Activated naive CD4-positive, alpha-beta T cell (primary cell): ENCODE measurements around the gene CAPN6.

Experiments
- DNase-seq, 4 experiments: peaks; one replicate each; lab custom pipeline; 2025; lab: John Stamatoyannopoulos, UW

The CAPN6 gene, protein sequence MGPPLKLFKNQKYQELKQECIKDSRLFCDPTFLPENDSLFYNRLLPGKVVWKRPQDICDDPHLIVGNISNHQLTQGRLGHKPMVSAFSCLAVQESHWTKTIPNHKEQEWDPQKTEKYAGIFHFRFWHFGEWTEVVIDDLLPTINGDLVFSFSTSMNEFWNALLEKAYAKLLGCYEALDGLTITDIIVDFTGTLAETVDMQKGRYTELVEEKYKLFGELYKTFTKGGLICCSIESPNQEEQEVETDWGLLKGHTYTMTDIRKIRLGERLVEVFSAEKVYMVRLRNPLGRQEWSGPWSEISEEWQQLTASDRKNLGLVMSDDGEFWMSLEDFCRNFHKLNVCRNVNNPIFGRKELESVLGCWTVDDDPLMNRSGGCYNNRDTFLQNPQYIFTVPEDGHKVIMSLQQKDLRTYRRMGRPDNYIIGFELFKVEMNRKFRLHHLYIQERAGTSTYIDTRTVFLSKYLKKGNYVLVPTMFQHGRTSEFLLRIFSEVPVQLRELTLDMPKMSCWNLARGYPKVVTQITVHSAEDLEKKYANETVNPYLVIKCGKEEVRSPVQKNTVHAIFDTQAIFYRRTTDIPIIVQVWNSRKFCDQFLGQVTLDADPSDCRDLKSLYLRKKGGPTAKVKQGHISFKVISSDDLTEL

DNA sequence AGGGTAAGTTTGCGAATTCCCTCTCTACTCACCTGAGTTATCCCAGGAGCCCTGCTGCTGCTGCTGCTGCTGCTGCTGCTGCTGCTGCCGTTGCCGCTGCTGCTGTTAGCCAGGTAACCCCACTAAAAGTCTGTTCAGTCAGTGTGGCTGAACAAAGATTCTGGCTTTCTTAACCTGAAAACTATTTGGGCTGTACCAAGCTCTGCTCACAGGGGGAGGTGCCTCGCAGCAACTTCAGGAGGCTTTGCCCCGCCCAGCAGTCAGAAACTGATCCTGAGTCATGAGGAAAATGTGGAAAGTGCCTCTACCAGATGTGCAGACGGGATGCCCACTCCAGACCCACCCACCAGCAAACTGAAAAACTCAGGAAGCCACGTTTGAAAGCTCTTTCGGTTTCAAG lies at the start of gene CAPN6:
Gene CAPN6, minus strand, starts transcription at position 145 of the 400 bp plus-strand sequence. CDS start 6,547 bp downstream, outside the sequence.
- no peak for DNase-seq

GRCh38 chrX:111319451-111319850 lies 49.2 kb upstream of the CAPN6 start:
- no peak for DNase-seq

- no peak for DNase-seq
These were observed 48.6 kb upstream of the CAPN6 start for GRCh38 chrX:111318901-111319300.

DNA sequence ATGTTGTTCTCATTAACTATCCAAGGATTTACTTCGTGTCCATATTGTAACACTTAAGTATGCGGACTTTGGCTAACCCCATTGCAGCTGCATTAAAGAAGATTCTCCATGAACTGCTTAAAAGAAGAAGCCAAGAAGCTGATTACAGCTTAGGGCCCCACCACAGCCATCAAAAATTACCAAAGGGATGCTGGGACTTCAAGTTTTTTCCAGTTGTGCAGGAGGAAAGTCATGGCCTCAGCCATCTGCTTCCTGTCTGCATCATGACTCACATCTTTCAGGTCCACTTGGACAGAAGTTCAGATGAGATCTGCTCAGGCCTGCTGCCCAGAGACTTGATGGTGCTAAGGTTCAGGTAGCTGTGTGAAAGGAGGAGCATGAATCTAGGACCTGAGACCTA lies 38.8 kb upstream of the CAPN6 start:
- DNase-seq = no peak

- DNase-seq = no peak
These were observed 37.8 kb upstream of the CAPN6 start for GRCh38 chrX:111308039-111308438.

GRCh38 chrX:111302284-111302683 lies 32.0 kb upstream of the CAPN6 start:
- no peak for DNase-seq

GRCh38 chrX:111288841-111289240 lies 18.6 kb upstream of the CAPN6 start:
- no peak for DNase-seq

DNA sequence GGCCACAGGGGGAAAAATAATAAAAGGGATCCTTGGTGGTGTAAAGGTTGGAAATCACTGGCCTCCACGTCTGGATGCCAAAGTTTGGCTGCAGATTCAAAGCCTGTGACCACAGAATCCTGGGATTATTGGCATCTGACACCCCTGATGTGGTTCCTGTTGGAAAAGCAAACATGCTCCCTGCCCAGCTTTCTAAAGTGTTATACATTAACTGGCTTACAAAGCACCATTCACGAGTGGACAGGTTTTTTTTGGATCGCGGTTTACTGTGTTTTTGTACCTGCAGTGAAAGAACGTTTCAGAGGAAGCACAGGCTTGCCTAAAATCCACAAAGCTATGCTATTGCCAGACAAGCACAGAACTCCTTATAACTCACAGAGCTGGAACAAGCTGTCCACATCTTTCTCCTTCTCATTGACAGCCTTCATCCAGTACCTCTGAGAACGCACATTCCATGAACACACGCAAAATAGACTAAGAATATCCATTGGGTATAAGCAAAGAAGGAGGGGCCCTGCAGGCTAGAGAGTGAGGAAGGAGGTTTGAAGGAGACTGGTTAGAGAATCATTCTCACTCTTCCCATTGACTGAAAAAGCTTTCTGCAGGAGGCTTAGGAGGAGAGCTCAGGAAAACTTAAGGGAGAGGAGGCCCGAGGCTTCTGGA lies 14.5 kb upstream of the CAPN6 start:
- no peak for DNase-seq

DNA sequence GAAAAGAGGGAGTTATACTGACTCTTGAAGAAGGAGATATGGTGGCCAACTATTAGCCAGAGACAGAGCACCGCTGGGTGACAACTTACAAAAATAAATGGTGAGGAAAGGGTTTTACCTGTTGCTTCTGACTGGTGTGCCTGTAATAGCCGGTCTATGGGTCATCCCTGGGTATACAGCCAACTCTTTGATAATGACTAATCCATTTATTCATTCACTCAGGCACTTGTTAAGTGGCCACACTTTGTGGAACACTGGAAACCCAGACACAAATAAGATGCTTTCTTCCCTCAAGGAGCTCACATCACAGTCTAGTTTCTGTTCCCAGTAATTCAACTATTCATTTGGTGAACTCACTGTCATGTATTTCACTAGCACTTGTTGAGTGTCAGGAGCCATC lies 13.2 kb upstream of the CAPN6 start:
- no peak for DNase-seq

GRCh38 chrX:111282991-111283390 lies 12.7 kb upstream of the CAPN6 start:
- DNase-seq = no peak

GRCh38 chrX:111282139-111282538 lies 11.9 kb upstream of the CAPN6 start:
- DNase-seq = no peak

GRCh38 chrX:111268506-111268905 lies 1.8 kb downstream of the CAPN6 start:
- no peak for DNase-seq

GRCh38 chrX:111265486-111265885 lies 4.8 kb downstream of the CAPN6 start:
- no peak for DNase-seq

DNA sequence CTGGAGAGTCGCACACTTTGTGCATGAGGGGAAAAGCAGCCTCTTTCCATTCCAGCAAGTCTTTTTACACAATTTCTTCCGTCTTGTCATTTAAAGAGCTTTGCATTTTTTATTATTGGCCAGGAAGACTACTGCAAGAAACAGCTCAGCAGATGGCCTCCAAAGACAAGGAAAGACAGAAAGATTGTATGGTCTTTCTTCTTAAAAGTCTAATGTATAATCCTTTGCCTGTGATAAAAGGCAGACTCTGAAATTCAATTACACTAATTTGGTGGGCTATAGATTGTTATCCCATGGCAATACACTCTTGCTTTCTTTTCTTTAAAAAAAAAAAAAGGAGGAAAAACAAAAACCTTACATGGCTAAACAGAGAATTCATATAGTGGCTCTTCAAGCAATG lies 5.9 kb downstream of the CAPN6 start:
- DNase-seq = no peak

DNA sequence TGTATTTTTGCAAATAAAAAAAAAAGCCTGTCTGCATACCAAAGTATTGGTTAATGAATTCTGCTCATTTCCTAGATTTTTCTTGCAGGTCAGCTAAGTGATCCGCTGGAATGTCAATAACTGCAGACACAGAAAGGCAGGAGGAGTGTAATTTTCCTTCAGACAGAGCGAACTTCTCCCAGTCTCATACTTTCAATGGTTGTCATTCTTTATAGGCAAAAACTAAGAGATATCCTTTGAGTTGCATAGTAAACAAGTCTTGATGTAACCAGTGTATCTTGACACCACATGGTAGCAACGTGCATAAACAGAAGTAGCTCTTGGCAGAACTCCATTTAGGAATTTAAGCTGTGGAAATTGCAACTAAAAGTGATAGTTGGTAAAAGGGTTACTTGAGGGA lies 8.2 kb downstream of the CAPN6 start:
- DNase-seq = no peak

DNA sequence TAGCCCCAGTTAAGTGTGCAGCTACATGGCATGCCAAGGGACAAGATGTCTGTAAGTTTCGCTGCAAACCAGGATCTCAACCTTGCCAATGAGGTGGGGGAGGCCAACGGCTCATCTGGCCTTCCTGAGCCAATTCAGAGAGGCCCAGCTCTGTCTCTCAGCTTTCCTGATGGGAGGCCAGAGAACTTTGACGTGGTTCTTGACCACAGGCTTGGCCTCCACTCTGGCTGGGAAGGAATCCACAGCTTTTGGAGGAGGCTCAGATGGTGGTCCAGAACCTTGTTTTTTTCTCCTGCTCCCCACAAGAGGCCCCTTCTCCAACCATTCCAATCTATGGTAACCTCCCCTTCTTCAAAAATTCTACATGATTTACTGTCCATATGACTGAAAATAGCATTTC lies 9.8 kb downstream of the CAPN6 start:
- DNase-seq = no peak

GRCh38 chrX:111259559-111259958 lies 10.7 kb downstream of the CAPN6 start:
- no peak for DNase-seq

GRCh38 chrX:111257733-111258132 lies 12.6 kb downstream of the CAPN6 start:
- no peak for DNase-seq

DNA sequence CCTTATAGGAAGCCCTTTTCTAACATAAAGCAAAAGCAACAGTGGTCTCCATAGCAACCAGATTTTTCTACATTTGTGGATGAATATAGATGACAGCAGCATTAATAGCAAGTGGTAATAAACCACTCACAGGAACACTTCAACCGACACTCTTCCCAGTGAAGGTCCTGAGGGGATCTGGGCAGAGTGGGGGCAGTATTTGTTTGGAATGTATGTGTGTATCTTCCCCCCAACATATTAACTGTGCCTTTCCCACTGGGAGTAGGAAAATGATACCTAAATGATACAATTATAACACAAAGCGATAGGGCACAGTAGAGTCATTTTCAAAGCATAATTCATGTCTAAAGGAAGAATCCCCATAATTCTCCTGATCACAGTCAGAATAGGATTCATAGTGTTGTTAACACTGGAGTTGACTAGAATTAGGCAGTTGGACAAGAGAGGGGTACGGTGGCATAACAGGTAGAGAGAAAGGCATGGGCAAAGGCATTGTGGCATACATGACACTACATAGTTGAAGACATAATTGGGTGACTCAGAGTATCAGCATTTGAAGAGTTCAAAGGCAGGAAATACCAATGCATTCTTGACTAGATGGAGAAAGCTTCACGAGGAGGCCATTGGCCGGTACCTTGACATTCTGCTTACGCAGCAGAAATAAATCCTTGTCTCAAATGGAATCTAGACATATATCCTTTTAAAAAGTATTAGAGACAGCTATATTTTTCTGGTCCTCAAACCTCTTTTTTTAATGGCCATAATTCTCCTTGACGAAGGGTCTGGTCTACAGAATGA lies 15.2 kb downstream of the CAPN6 start:
- no peak for DNase-seq

GRCh38 chrX:111244235-111244750 lies 26.0 kb downstream of the CAPN6 start:
- DNase-seq = no peak

- no peak for DNase-seq
These were observed 53.9 kb downstream of the CAPN6 start for GRCh38 chrX:111216293-111216801.

DNA sequence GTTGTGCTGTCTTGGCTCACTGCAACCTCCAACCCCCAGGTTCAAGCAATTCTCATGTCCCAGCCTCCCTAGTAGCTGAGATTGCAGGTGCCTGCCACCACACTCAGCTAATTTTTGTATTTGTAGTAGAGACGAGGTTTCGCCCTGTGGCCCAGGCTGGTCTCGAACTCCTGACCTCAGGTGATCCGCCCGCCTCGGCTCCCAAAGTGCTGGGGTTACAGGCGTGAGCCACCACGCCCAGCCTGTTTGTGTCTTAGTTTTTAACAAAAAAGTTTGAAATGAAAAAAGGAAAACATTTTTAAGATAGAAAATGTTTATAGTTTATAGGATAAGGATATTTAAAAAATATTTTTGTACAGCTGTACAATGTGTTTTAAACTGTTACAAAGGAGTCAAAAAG lies 62.4 kb downstream of the CAPN6 start:
- DNase-seq = no peak
